Measurements from ENCODE around the gene DDX50. TPM values are rescaled to one million over a fixed set of nuclear protein-coding genes. Genes with fewer than 3 reads are reported as not detected.

DDX50 gene
- total RNA-seq, 4 donors from 2014 or later, result 17.2 to 25.9 (median 23.7) TPM

- in situ Hi-C loops (cut with MboI; ENCODE audit: low sequenced_read_pairs in 4 of 4) (no loop called here), intact Hi-C loops (cut with DNase I; ENCODE audit: low total_unique reads) (no loop called here)
- peak overlapping the region in 1 of 4 donors; percentile 3 for H3K4me3 ChIP-seq
- ATAC-seq, result peak; percentile 67 to 72
- DNase-seq, result no peak
- no peaks in the 10 kb centered on the region for H3K9me3 ChIP-seq
- H3K27ac ChIP-seq, result peak overlapping the region; percentile 35 to 77 (median 59)
- no peaks in the 10 kb centered on the region for H3K36me3 ChIP-seq
- H3K27me3 ChIP-seq, result no peaks in the 10 kb centered on the region
- no peak for TF ChIP-seq CTCF (IDR thresholded peaks at IDR 0.05 in 4 of 5, conservative IDR thresholded peaks at IDR 0.05 in 1 of 5)
- TF ChIP-seq POLR2A (IDR thresholded peaks at IDR 0.05), result no peak
- H3K4me1 ChIP-seq, result peaks cover 15 to 21% of the 10 kb centered on the region in 2 donors
Observed at GRCh38 chr10:68871105-68871711, 29.9 kb upstream of the DDX50 start.

GRCh38 chr10:68871731-68872342, 29.3 kb upstream of the DDX50 start:
- Histone ChIP-seq H3K36me3 (no peaks in the 10 kb centered on the region), H3K4me3 (peak overlapping the region in 3 of 4 donors; percentile 3 to 12 (median 5)), H3K27me3 (no peaks in the 10 kb centered on the region), H3K9me3 (no peaks in the 10 kb centered on the region), H3K4me1 (peaks cover 15 to 21% of the 10 kb centered on the region in 2 donors), H3K27ac (peak overlapping the region; percentile 35 to 77 (median 59))
- peak in 1 of 2 donors; percentile 10 for DNase-seq
- in situ Hi-C loops (cut with MboI; ENCODE audit: low sequenced_read_pairs in 4 of 4) (no loop called here), intact Hi-C loops (cut with DNase I; ENCODE audit: low total_unique reads) (no loop called here)
- TF ChIP-seq CTCF (IDR thresholded peaks at IDR 0.05 in 4 of 5, conservative IDR thresholded peaks at IDR 0.05 in 1 of 5) (no peak), POLR2A (IDR thresholded peaks at IDR 0.05) (no peak)
- ATAC-seq, result peak; percentile 41 to 76

GRCh38 chr10:68876246-68877138, 24.6 kb upstream of the DDX50 start:
- no peak for ATAC-seq
- intact Hi-C loops (cut with DNase I; ENCODE audit: low total_unique reads), result no loop called here
- Histone ChIP-seq H3K27ac (peak overlapping the region in 2 of 4 donors; percentile 18 to 31), H3K4me1 (peaks cover 6 to 7% of the 10 kb centered on the region in 2 donors), H3K9me3 (no peaks in the 10 kb centered on the region), H3K27me3 (no peaks in the 10 kb centered on the region), H3K4me3 (no peak overlapping the region), H3K36me3 (no peaks in the 10 kb centered on the region)
- in situ Hi-C loops (cut with MboI; ENCODE audit: low sequenced_read_pairs in 4 of 4), result loop anchor here in 3 of 4 donors (25.0 kb wide), 1 partner anchor 339 kb away; the partner anchor contains the start of gene SLC25A16 (in 3 of the 3)
- TF ChIP-seq POLR2A (IDR thresholded peaks at IDR 0.05) (no peak), CTCF (IDR thresholded peaks at IDR 0.05 in 4 of 5, conservative IDR thresholded peaks at IDR 0.05 in 1 of 5) (no peak)
- no peak for DNase-seq

- Histone ChIP-seq H3K9me3 (no peaks in the 10 kb centered on the region), H3K27ac (no peak overlapping the region), H3K4me1 (no peaks in the 10 kb centered on the region), H3K27me3 (no peaks in the 10 kb centered on the region), H3K4me3 (no peak overlapping the region), H3K36me3 (no peaks in the 10 kb centered on the region)
- in situ Hi-C loops (cut with MboI; ENCODE audit: low sequenced_read_pairs in 4 of 4) (loop anchor here in 3 of 4 donors (25.0 kb wide), 1 partner anchor 340 kb away; the partner anchor contains the start of gene SLC25A16 (in 3 of the 3)), intact Hi-C loops (cut with DNase I; ENCODE audit: low total_unique reads) (no loop called here)
- no peak for DNase-seq
- no peak for TF ChIP-seq CTCF (IDR thresholded peaks at IDR 0.05 in 4 of 5, conservative IDR thresholded peaks at IDR 0.05 in 1 of 5)
- TF ChIP-seq POLR2A (IDR thresholded peaks at IDR 0.05), result no peak
- ATAC-seq, result no peak
Observed at GRCh38 chr10:68877482-68878110, 23.5 kb upstream of the DDX50 start.
